Stimulated activated naive CD8-positive, alpha-beta T cell treated with anti-CD3 and anti-CD28 coated beads, Interleukin-15, Interleukin-2, amounts not matched to agents 100 ng/mL and 50 ng/mL, for 24 hours (primary cell): ENCODE data around the gene SLC35F1.
"Not testable (repeated sequence)": the region's sequence is repeated elsewhere in the genome, so short reads cannot be mapped to it uniquely, and the experiment has no call there.

Experiments used
- H3K27ac Mint-ChIP-seq: one replicate; pipeline ENCODE4 v1.8.0; 2021; ENCODE audit warnings: mild to moderate bottlenecking, mixed read lengths
- H3K27me3 Mint-ChIP-seq: one replicate; pipeline ENCODE4 v1.8.0; 2021; ENCODE audit warnings: mixed read lengths
- H3K36me3 Mint-ChIP-seq: one replicate; pipeline ENCODE4 v1.8.0; 2021; ENCODE audit warnings: low read depth, mixed read lengths
- H3K4me1 Mint-ChIP-seq: one replicate; pipeline ENCODE4 v1.8.0; 2021; ENCODE audit warnings: low read depth, mixed read lengths
- H3K4me3 Mint-ChIP-seq: one replicate; pipeline ENCODE4 v1.8.0; 2021; ENCODE audit warnings: mild to moderate bottlenecking, mixed read lengths
- H3K9me3 Mint-ChIP-seq: one replicate; pipeline ENCODE4 v1.8.0; 2021; ENCODE audit warnings: mixed read lengths

SLC35F1 gene

DNA sequence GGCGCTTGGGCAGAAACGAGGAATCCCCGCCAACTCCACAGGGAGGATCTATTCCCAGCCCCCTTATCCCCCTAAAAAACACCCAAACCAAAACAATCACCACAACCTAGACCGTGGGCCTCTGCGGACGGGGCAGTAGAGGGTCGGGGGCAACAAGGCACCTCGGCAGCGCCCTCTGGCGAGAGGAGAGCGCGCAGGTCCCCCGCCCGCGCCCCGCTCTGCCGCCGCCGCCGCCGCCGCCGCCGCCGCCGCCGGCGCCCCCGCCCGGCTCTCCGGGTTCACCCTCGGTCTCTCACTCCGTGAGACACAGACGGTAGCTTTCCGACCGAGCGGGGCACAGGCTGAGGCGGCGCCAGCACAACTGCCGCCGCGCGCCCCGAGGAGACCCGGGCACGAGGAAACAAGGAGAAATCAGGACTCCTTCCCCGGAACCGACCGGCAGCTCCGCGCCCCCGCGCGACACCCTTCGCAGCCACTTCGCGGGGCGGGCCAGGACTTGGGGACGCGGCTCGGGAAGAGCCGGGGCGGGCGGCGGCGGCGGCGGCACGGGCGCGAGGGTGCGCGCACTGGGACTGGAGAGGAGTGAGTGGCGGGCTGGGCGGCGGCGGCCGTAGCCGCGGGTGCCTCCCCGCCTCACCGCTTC, at the start of gene SLC35F1:
Gene SLC35F1, plus strand, starts transcription at position 307 of the 643 bp plus-strand sequence.
- Mint-ChIP-seq H3K36me3 (no peaks in the 10 kb centered on the region), H3K4me1 (peaks cover 9% of the 10 kb centered on the region), H3K27ac (no peak within 1 kb of the TSS), H3K9me3 (no peaks in the 10 kb centered on the region), H3K27me3 (peaks cover 71% of the 10 kb centered on the region), H3K4me3 (peak within 1 kb of the TSS; percentile 64)

DNA sequence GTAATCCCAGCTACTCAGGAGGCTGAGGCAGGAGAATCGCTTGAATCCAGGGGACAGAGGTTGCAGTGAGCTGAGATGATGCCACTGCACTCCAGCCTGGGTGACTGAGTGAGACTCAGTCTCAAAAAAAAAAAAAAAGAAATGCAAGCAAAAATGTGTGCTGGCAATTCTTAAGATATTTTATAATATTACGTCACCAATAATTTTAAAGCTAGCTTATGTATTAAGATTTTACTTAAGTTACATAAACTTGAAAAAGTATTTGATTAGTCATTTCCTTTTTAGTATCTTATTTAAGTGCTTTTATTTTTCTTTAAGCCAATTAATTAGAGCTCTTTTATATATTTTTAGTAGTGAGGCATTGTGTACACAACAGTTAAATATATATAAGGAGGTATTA, 48.5 kb upstream of the SLC35F1 start:
- H3K27me3 Mint-ChIP-seq, H3K27ac Mint-ChIP-seq, H3K36me3 Mint-ChIP-seq, H3K4me3 Mint-ChIP-seq, H3K4me1 Mint-ChIP-seq: not testable (repeated sequence)
- peaks cover 17% of the 10 kb centered on the region for H3K9me3 Mint-ChIP-seq

- H3K4me3 Mint-ChIP-seq = no peak overlapping the region
- no peaks in the 10 kb centered on the region for H3K36me3 Mint-ChIP-seq
- H3K4me1 Mint-ChIP-seq = no peaks in the 10 kb centered on the region
- peaks cover 28% of the 10 kb centered on the region for H3K9me3 Mint-ChIP-seq
- H3K27me3 Mint-ChIP-seq = peaks cover 8% of the 10 kb centered on the region
- H3K27ac Mint-ChIP-seq = no peak overlapping the region
These were observed 45.5 kb upstream of the SLC35F1 start for GRCh38 chr6:117861545-117861944.

DNA sequence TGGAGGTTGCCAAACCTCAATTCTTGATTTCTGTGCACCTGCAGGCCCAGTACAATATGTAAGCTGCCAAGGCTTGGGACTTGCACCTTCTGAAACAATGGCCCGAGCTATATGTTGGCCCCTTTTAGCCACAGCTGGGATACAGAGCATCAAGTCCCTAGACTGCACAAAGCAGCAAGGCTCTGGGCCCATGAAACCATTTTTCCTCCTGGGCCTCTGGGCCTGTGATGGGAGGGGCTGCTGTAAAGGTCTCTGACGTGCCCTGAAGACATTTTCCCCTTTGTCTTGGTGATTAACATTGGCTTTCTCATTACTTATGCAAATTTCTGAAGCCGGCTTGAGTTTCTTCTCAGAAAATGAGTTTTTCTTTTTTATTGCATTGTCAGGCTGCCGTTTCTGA, 40.5 kb upstream of the SLC35F1 start:
- no peak overlapping the region for H3K27ac Mint-ChIP-seq
- H3K4me3 Mint-ChIP-seq = no peak overlapping the region
- H3K27me3 Mint-ChIP-seq = no peaks in the 10 kb centered on the region
- peaks cover 24% of the 10 kb centered on the region for H3K9me3 Mint-ChIP-seq
- no peaks in the 10 kb centered on the region for H3K36me3 Mint-ChIP-seq
- H3K4me1 Mint-ChIP-seq = no peaks in the 10 kb centered on the region

GRCh38 chr6:117870486-117871242, 36.4 kb upstream of the SLC35F1 start:
- H3K4me3 Mint-ChIP-seq = no peak overlapping the region
- no peaks in the 10 kb centered on the region for H3K27me3 Mint-ChIP-seq
- no peaks in the 10 kb centered on the region for H3K4me1 Mint-ChIP-seq
- peaks cover 7% of the 10 kb centered on the region for H3K9me3 Mint-ChIP-seq
- H3K27ac Mint-ChIP-seq = no peak overlapping the region
- no peaks in the 10 kb centered on the region for H3K36me3 Mint-ChIP-seq

- no peaks in the 10 kb centered on the region for H3K36me3 Mint-ChIP-seq
- H3K9me3 Mint-ChIP-seq = no peaks in the 10 kb centered on the region
- no peak overlapping the region for H3K4me3 Mint-ChIP-seq
- no peak overlapping the region for H3K27ac Mint-ChIP-seq
- H3K4me1 Mint-ChIP-seq = no peaks in the 10 kb centered on the region
- no peaks in the 10 kb centered on the region for H3K27me3 Mint-ChIP-seq
These were observed 26.2 kb upstream of the SLC35F1 start for GRCh38 chr6:117880824-117881223.

GRCh38 chr6:117890172-117890571, 16.9 kb upstream of the SLC35F1 start:
- Mint-ChIP-seq H3K9me3 (no peaks in the 10 kb centered on the region), H3K36me3 (no peaks in the 10 kb centered on the region), H3K27me3 (peaks cover 13% of the 10 kb centered on the region), H3K4me3 (no peak overlapping the region), H3K27ac (no peak overlapping the region), H3K4me1 (no peaks in the 10 kb centered on the region)

DNA sequence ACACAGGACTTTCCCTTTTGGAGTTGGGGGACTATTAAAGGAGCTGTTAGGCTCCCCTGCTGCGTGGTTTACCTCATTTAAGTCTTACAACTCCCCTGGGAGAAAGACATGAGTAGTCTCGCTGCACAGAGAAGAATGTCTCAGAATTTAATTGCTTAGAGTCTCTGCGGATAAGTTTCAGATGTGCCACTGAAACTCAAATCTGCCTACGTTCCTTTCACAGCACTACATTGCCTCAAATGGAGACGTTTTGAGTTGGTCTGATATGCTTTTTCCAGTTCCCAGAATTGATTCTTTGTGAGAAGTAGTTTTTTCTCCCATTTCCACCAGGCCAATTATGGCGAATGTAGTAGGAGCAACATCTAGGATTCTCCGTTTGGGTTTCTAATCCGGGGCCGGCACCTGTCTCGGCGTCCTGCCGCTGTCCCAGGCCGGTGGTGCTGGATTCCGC, 532 bp upstream of the SLC35F1 start:
- peak overlapping the region; percentile 64 for H3K4me3 Mint-ChIP-seq
- peaks cover 65% of the 10 kb centered on the region for H3K27me3 Mint-ChIP-seq
- peaks cover 9% of the 10 kb centered on the region for H3K4me1 Mint-ChIP-seq
- no peaks in the 10 kb centered on the region for H3K36me3 Mint-ChIP-seq
- no peak overlapping the region for H3K27ac Mint-ChIP-seq
- H3K9me3 Mint-ChIP-seq = no peaks in the 10 kb centered on the region

DNA sequence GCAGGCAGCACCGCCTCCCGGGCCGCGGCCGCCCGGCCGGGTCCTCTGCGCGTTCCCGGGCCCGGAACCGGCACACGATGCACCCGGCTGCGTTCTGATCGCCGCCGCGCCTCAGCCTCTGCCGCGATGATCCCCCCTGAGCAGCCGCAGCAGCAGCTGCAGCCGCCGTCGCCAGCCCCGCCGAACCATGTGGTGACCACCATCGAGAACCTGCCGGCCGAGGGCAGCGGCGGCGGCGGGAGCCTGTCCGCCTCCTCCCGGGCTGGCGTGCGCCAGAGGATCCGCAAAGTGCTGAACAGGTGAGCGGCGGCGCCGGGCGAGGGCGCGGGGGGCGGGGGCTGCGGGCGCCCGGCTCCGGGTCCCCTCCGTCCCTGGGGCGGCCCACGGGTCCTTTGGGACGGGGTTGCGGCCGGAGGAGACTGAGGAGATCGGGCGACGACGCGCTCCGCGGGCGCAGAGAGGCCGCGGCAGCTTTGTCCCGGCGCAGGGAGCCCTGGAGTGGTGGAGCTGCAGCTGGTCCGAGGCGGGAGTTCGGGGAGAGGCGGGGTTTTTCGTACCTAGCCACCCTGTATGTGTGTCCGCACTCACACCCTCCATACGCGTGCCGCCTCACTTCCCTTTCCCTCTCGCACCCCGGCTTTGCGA, 659 bp downstream of the SLC35F1 start:
- Mint-ChIP-seq H3K4me3 (no peak overlapping the region), H3K27ac (no peak overlapping the region), H3K4me1 (peaks cover 9% of the 10 kb centered on the region), H3K27me3 (peaks cover 70% of the 10 kb centered on the region), H3K36me3 (no peaks in the 10 kb centered on the region), H3K9me3 (no peaks in the 10 kb centered on the region)

- Mint-ChIP-seq H3K4me3 (peak overlapping the region; percentile 61), H3K4me1 (peaks cover 9% of the 10 kb centered on the region), H3K27ac (no peak overlapping the region), H3K36me3 (no peaks in the 10 kb centered on the region), H3K9me3 (no peaks in the 10 kb centered on the region), H3K27me3 (peaks cover 70% of the 10 kb centered on the region)
These were observed 1.4 kb downstream of the SLC35F1 start for GRCh38 chr6:117908246-117909068.

DNA sequence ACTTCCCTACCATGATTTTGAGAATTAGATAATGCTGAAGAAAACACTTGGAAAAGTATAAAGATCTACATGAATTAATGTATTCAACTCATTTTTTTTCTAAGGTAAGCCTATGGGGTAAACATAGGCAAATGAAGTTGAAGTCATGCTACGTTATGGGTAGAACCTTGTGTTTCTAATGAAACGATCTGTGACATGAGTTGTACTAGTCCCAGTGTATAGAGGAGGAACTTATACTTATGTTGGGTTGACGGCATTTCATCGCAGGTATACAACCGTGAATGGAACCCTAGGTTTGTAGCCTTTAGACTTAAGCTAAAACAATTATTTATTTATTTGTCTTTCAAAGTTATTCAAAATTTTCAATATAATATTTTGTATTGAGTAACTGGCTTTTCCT, 2.6 kb downstream of the SLC35F1 start:
- Mint-ChIP-seq H3K4me3 (no peak overlapping the region), H3K9me3 (no peaks in the 10 kb centered on the region), H3K27ac (no peak overlapping the region), H3K36me3 (no peaks in the 10 kb centered on the region), H3K4me1 (peaks cover 9% of the 10 kb centered on the region), H3K27me3 (peaks cover 60% of the 10 kb centered on the region)

GRCh38 chr6:117910549-117910948, 3.5 kb downstream of the SLC35F1 start:
- Mint-ChIP-seq H3K27ac (no peak overlapping the region), H3K9me3 (no peaks in the 10 kb centered on the region), H3K4me3 (no peak overlapping the region), H3K4me1 (peaks cover 9% of the 10 kb centered on the region), H3K27me3 (peaks cover 51% of the 10 kb centered on the region), H3K36me3 (no peaks in the 10 kb centered on the region)

DNA sequence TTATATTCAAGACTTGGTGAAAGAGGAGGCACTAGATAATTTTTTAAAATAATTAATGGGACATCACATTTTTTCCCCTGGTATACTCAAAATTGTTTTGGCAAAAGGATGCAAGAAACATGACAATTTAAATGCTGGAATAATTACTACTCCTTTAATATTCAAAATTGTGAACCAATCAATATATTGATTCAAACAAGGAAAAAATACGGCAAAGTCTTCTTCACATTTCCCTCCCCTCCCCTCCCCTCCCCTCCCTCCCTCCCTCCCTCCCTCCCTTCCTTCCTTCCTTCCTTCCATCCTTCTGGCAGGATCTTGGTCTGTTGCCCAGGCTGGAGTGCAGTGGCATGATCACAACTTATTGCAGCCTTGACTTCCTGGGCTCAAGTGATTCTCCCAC, 4.1 kb downstream of the SLC35F1 start:
- Mint-ChIP-seq H3K4me3 (no peak overlapping the region), H3K27me3 (peaks cover 45% of the 10 kb centered on the region), H3K27ac (no peak overlapping the region), H3K4me1 (peaks cover 9% of the 10 kb centered on the region), H3K9me3 (no peaks in the 10 kb centered on the region), H3K36me3 (no peaks in the 10 kb centered on the region)

- no peaks in the 10 kb centered on the region for H3K9me3 Mint-ChIP-seq
- no peaks in the 10 kb centered on the region for H3K36me3 Mint-ChIP-seq
- H3K27ac Mint-ChIP-seq = no peak overlapping the region
- no peak overlapping the region for H3K4me3 Mint-ChIP-seq
- H3K27me3 Mint-ChIP-seq = peaks cover 40% of the 10 kb centered on the region
- H3K4me1 Mint-ChIP-seq = peaks cover 6% of the 10 kb centered on the region
These were observed 4.6 kb downstream of the SLC35F1 start for GRCh38 chr6:117911660-117912059.

DNA sequence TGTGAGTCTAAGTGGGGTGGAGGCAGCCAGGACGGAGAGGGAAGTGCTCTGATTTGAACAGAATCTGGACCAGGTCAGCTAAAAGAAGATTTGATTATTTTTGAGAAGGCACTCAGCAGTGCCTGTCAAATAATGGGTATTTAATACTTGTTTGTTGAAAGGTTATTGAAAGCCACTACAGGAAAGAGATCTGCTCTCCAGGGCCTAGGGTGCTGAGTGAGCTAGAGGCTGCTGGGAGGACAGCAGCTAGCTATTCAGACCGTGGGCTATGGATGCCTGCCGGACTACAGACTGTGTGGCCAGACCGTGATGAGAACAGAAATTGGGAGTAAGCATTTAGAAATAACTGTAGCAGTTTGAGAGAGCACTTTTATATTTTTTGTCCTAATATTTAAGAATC, 8.8 kb downstream of the SLC35F1 start:
- peaks cover 13% of the 10 kb centered on the region for H3K27me3 Mint-ChIP-seq
- H3K4me1 Mint-ChIP-seq = no peaks in the 10 kb centered on the region
- H3K36me3 Mint-ChIP-seq = no peaks in the 10 kb centered on the region
- no peak overlapping the region for H3K4me3 Mint-ChIP-seq
- H3K9me3 Mint-ChIP-seq = no peaks in the 10 kb centered on the region
- no peak overlapping the region for H3K27ac Mint-ChIP-seq
